ENCODE data around the gene XYLT2. TPM values are rescaled to one million over a fixed set of nuclear protein-coding genes. Genes with fewer than 3 reads are reported as not detected.

XYLT2 gene
- total and polyA plus RNA-seq, 2 experiments from 2014 or later, result 14.2 to 44.9 TPM

GRCh38 chr17:50388728-50389127, 42.8 kb downstream of the XYLT2 start:
- no peak for ATAC-seq
- no peak for DNase-seq (ENCODE audit: low spot score)
- Mint-ChIP-seq H3K9me3 (no peaks in the 10 kb centered on the region), H3K27me3 (ENCODE audit: insufficient read depth, low read depth, poor library complexity) (peaks cover 5% of the 10 kb centered on the region), H3K36me3 (ENCODE audit: low read depth) (peaks cover 92% of the 10 kb centered on the region), H3K4me3 (no peak overlapping the region), H3K27ac (no peak overlapping the region), H3K4me1 (no peaks in the 10 kb centered on the region)
- no peaks in the 10 kb centered on the region for H3K9me2 ChIP-seq (ENCODE audit: insufficient read depth)
- H3K4me1 ChIP-seq (ENCODE audit: insufficient read depth), result no peaks in the 10 kb centered on the region
- no peaks in the 10 kb centered on the region for H3K27me3 ChIP-seq (ENCODE audit: insufficient read depth)
- no peak overlapping the region for H3K27ac ChIP-seq (ENCODE audit: low read depth)
- no peaks in the 10 kb centered on the region for H3F3A ChIP-seq (replicated peaks; ENCODE audit: low read depth)
- no peaks in the 10 kb centered on the region; the same call in 1 of the 2 replicates for H3K79me2 ChIP-seq (replicated peaks; ENCODE audit: insufficient read depth)
- H2AFZ ChIP-seq, result no peak overlapping the region
- peaks cover 16% of the 10 kb centered on the region for H4K20me1 ChIP-seq (replicated peaks; ENCODE audit: insufficient read depth)
- H3K36me3 ChIP-seq (ENCODE audit: insufficient read depth), result peaks cover 52% of the 10 kb centered on the region
- H3K4me2 ChIP-seq, result no peak overlapping the region
- TF ChIP-seq ZNF331 (CRISPR knock-in tag; IDR thresholded peaks at IDR 0.05; ENCODE audit: low read depth) (no peak), EZH2 (IDR thresholded peaks at IDR 0.05; ENCODE audit: low read depth, unreplicated experiment) (no peak), CTCF (conservative IDR thresholded peaks at IDR 0.05; ENCODE audit: low read depth in 2 of 2) (no peak), JUNB (IDR thresholded peaks at IDR 0.05; ENCODE audit: unreplicated experiment) (no peak), EZH2phosphoT487 (IDR thresholded peaks at IDR 0.05; ENCODE audit: unreplicated experiment) (no peak), STAT1 (IDR thresholded peaks at IDR 0.05; ENCODE audit: unreplicated experiment) (no peak), CREB1 (CRISPR knock-in tag; IDR thresholded peaks at IDR 0.05; ENCODE audit: low read depth) (no peak), POLR2AphosphoS5 (IDR thresholded peaks at IDR 0.05; ENCODE audit: low read depth) (no peak)
- H3K4me3 ChIP-seq, result no peak overlapping the region

GRCh38 chr17:50389534-50389933, 43.6 kb downstream of the XYLT2 start:
- Histone ChIP-seq H3K4me2 (no peak overlapping the region), H2AFZ (no peak overlapping the region), H3K4me1 (ENCODE audit: insufficient read depth) (no peaks in the 10 kb centered on the region), H3K27me3 (ENCODE audit: insufficient read depth) (no peaks in the 10 kb centered on the region), H3K36me3 (ENCODE audit: insufficient read depth) (peaks cover 52% of the 10 kb centered on the region), H3K4me3 (no peak overlapping the region), H3K9me2 (ENCODE audit: insufficient read depth) (no peaks in the 10 kb centered on the region), H3K79me2 (replicated peaks; ENCODE audit: insufficient read depth) (no peaks in the 10 kb centered on the region; the same call in 1 of the 2 replicates), H3K27ac (ENCODE audit: low read depth) (no peak overlapping the region), H3F3A (replicated peaks; ENCODE audit: low read depth) (no peaks in the 10 kb centered on the region), H4K20me1 (replicated peaks; ENCODE audit: insufficient read depth) (peaks cover 23% of the 10 kb centered on the region)
- DNase-seq (ENCODE audit: low spot score), result no peak
- Mint-ChIP-seq H3K4me3 (no peak overlapping the region), H3K27ac (no peak overlapping the region), H3K4me1 (no peaks in the 10 kb centered on the region), H3K9me3 (no peaks in the 10 kb centered on the region), H3K27me3 (ENCODE audit: insufficient read depth, low read depth, poor library complexity) (peaks cover 5% of the 10 kb centered on the region), H3K36me3 (ENCODE audit: low read depth) (peaks cover 95% of the 10 kb centered on the region)
- ATAC-seq, result no peak
- no peak for TF ChIP-seq CREB1 (CRISPR knock-in tag; IDR thresholded peaks at IDR 0.05; ENCODE audit: low read depth)
- TF ChIP-seq POLR2AphosphoS5 (IDR thresholded peaks at IDR 0.05; ENCODE audit: low read depth), result no peak
- TF ChIP-seq EZH2 (IDR thresholded peaks at IDR 0.05; ENCODE audit: low read depth, unreplicated experiment), result no peak
- no peak for TF ChIP-seq ETS1 (IDR thresholded peaks at IDR 0.05)
- no peak for TF ChIP-seq NANOG (IDR thresholded peaks at IDR 0.05; ENCODE audit: borderline replicate concordance)
- TF ChIP-seq JUNB (IDR thresholded peaks at IDR 0.05; ENCODE audit: unreplicated experiment), result no peak
- no peak for TF ChIP-seq ZNF114 (CRISPR knock-in tag; IDR thresholded peaks at IDR 0.05)
- TF ChIP-seq ZNF462 (CRISPR knock-in tag; IDR thresholded peaks at IDR 0.05), result no peak
- no peak for TF ChIP-seq STAT1 (IDR thresholded peaks at IDR 0.05; ENCODE audit: unreplicated experiment)
- TF ChIP-seq ZNF331 (CRISPR knock-in tag; IDR thresholded peaks at IDR 0.05; ENCODE audit: low read depth), result no peak
- no peak for TF ChIP-seq EZH2phosphoT487 (IDR thresholded peaks at IDR 0.05; ENCODE audit: unreplicated experiment)
